Measurements from ENCODE around the gene PROX1. TPM values are rescaled to one million over a fixed set of nuclear protein-coding genes. Genes with fewer than 3 reads are reported as not detected.
A peak's percentile ranks its signal among the peaks of the same experiment; 100 is the strongest.

Gene PROX1
- total and polyA plus RNA-seq, 2 experiments from 2014 or later: 4.8 to 15.7 TPM

DNA sequence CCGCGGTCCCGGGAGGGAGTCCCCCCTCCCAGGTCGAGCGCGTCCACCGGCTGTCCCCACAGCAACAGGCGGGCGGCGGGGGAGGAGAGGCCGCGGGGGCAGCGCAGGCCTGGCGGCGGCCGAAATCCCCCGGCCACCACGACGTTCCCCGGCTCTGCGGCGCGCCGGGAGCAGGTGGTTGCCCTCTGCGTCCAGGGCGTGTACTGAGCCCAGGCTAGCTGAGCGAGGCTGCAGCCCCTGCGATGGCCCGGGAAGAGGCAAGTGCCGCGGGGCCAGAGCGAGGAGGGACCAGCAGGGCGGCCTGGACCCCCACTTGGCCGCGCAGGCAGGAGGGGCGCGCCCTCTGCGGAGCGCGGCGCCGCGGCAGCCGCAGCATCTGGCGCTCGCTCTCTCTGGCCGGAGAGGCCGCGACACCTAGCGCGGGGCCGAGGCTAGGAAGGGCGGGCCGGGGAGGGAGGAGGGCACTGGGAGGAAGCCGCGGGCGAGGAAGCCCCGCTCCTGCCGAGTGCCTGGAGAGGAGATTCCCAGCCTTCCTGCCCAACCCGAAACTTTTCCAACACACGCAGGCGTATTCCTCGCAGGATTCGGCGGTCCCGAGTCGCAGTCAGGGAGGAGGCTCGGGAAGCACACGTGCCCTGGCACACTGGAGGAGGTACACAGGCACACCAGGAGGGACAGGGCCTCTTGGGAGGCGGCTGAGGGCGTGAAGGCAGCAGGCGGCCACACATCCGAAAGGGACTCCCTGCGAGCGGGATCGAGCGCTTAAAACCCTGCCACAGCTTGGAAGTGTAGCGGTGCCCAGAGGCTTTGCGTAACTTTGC is 4.9 kb upstream of the PROX1 start:
- WGBS (ENCODE audit: low lambda C conversion rate, missing lambda C conversion rate): 2% methylated on average over 50 of the region's 79 CpGs
- peak overlapping the region; percentile 95 for H3K4me2 ChIP-seq
- H3K9me2 ChIP-seq (replicated peaks; ENCODE audit: insufficient read depth): no peaks in the 10 kb centered on the region
- no peaks in the 10 kb centered on the region for H4K20me1 ChIP-seq (ENCODE audit: insufficient read depth, poor library complexity, severe bottlenecking)
- H3K4me1 ChIP-seq (ENCODE audit: insufficient read depth): peaks cover 26% of the 10 kb centered on the region
- H3K79me2 ChIP-seq: no peaks in the 10 kb centered on the region
- peak; percentile 59 for DNase-seq (ENCODE audit: low spot score)
- H3K27ac ChIP-seq: no peak overlapping the region
- H3K36me3 ChIP-seq (replicated peaks; ENCODE audit: insufficient read depth, low read depth): no peaks in the 10 kb centered on the region
- peaks cover 92% of the 10 kb centered on the region for H3K27me3 ChIP-seq
- H2AFZ ChIP-seq: peak overlapping the region; percentile 56
- TF ChIP-seq EZH2phosphoT487 (IDR thresholded peaks at IDR 0.05; ENCODE audit: low read depth, severe bottlenecking, unreplicated experiment) (no peak), EZH2 (IDR thresholded peaks at IDR 0.05; ENCODE audit: borderline replicate concordance) (peak; percentile 99)
- TF ChIP-seq, protein P1, sequence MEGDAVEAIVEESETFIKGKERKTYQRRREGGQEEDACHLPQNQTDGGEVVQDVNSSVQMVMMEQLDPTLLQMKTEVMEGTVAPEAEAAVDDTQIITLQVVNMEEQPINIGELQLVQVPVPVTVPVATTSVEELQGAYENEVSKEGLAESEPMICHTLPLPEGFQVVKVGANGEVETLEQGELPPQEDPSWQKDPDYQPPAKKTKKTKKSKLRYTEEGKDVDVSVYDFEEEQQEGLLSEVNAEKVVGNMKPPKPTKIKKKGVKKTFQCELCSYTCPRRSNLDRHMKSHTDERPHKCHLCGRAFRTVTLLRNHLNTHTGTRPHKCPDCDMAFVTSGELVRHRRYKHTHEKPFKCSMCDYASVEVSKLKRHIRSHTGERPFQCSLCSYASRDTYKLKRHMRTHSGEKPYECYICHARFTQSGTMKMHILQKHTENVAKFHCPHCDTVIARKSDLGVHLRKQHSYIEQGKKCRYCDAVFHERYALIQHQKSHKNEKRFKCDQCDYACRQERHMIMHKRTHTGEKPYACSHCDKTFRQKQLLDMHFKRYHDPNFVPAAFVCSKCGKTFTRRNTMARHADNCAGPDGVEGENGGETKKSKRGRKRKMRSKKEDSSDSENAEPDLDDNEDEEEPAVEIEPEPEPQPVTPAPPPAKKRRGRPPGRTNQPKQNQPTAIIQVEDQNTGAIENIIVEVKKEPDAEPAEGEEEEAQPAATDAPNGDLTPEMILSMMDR (IDR thresholded peaks at IDR 0.05; ENCODE audit: poor library complexity): no peak
- H3K4me3 ChIP-seq: peak overlapping the region; percentile 24
- no peaks in the 10 kb centered on the region for H3K9me3 ChIP-seq (ENCODE audit: low read depth)

DNA sequence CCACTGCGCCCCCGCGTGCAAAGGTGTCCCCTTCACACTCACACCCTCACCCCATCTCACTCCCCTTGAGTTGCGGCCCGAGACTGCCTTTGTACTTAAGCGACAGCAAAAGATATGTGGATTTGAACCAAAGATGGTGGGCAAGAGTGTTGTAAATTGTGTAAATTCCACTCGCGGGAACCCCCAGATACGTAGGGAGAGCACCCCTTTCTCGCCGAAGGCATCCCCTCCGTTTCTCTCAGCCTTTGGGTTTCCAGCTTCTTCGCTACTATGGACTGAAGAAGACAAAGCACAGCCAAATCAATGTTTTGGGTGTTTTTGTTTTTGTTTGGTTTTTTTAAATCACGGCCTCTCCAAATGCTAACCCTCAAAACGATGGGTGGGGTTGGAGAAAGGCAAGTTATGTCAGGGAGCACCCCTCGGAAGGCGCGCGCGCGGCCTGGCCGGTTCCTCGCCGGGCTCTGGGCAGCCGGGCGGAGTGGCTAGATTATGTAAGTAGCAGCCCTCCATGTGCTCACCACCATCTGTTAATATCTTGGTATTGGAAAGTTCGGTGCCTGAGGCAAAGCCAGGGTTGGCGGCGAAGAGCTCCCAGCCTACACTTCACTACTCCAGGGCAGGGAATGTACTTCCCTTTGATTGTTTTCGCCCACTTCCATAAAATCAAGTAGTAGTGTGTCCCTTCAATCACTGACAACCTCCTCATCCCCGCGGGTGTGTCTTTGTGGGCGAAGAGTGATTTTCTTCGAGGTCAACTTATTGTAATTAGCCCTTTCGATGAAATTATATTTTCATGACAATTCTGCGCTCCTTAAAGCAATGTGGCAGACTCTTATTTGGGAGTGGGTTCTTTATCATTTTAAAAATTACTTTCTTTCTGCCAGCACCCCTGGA is 4.0 kb upstream of the PROX1 start:
- H3K27me3 ChIP-seq: peaks cover 84% of the 10 kb centered on the region

DNA sequence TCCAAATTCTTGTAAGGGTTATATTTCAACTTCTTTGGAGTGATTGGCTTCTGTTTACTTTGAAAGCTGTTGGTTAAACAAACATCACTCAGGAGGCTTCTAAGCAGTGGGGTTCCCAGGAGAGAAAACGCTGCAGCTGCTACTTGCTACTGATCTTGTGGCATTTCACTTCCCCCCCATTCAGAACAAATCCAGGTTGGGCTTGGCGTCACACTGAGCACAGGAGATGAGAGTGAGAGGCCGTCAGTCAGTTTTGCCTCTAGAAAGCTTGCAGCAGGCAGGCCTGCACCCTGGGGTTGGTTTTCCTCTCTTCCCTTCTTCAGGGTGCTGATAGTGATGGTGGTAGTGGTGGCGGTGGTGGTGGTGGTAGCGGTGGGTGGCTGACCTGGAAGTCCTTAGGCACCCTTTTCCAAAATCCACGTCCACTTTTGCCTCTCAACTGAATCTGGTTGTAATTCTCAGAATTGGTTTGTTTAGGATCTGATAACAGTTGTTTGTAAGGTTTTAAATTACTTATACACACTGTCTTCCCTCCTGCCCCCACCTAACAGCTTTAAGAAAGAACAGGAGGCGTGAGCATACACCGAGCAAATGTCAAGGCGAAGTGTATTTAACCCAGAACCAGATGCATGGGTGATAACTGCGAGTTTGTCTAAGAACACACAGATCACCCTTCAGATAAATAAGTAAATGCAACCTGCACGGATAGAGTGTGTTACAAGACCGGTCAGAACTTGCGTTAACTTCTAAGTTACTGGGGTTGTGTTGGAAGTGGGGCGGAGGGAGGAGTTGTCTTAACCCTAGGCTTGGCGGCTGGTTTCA is 3.2 kb upstream of the PROX1 start:
- H4K20me1 ChIP-seq (ENCODE audit: insufficient read depth, poor library complexity, severe bottlenecking): no peaks in the 10 kb centered on the region
- H3K27ac ChIP-seq: no peak overlapping the region
- no peaks in the 10 kb centered on the region for H3K36me3 ChIP-seq (replicated peaks; ENCODE audit: insufficient read depth, low read depth)
- H2AFZ ChIP-seq: peak overlapping the region; percentile 27
- DNase-seq (ENCODE audit: low spot score): no peak
- peaks cover 75% of the 10 kb centered on the region for H3K27me3 ChIP-seq
- H3K4me1 ChIP-seq (ENCODE audit: insufficient read depth): peaks cover 29% of the 10 kb centered on the region
- H3K9me3 ChIP-seq (ENCODE audit: low read depth): no peaks in the 10 kb centered on the region
- no peaks in the 10 kb centered on the region for H3K9me2 ChIP-seq (replicated peaks; ENCODE audit: insufficient read depth)
- WGBS (ENCODE audit: low lambda C conversion rate, missing lambda C conversion rate): 26% methylated on average over 15 of the region's 15 CpGs
- H3K4me2 ChIP-seq: peak overlapping the region; percentile 95
- no peak overlapping the region for H3K4me3 ChIP-seq
- H3K79me2 ChIP-seq: no peaks in the 10 kb centered on the region
- no peak for TF ChIP-seq EZH2phosphoT487 (IDR thresholded peaks at IDR 0.05; ENCODE audit: low read depth, severe bottlenecking, unreplicated experiment)
- TF ChIP-seq, protein P1 (IDR thresholded peaks at IDR 0.05; ENCODE audit: poor library complexity): no peak
- TF ChIP-seq EZH2 (IDR thresholded peaks at IDR 0.05; ENCODE audit: borderline replicate concordance): no peak

More for the DNA sequence above, 4.0 kb upstream of the PROX1 start:
- Histone ChIP-seq H2AFZ (no peak overlapping the region), H3K4me1 (ENCODE audit: insufficient read depth) (peaks cover 26% of the 10 kb centered on the region), H3K4me2 (peak overlapping the region; percentile 95), H3K27ac (no peak overlapping the region), H3K4me3 (peak overlapping the region; percentile 24), H3K9me2 (replicated peaks; ENCODE audit: insufficient read depth) (no peaks in the 10 kb centered on the region), H3K79me2 (no peaks in the 10 kb centered on the region), H3K9me3 (ENCODE audit: low read depth) (no peaks in the 10 kb centered on the region), H3K36me3 (replicated peaks; ENCODE audit: insufficient read depth, low read depth) (no peaks in the 10 kb centered on the region), H4K20me1 (ENCODE audit: insufficient read depth, poor library complexity, severe bottlenecking) (no peaks in the 10 kb centered on the region)
- TF ChIP-seq EZH2 (IDR thresholded peaks at IDR 0.05; ENCODE audit: borderline replicate concordance): peak; percentile 97
- no peak for TF ChIP-seq EZH2phosphoT487 (IDR thresholded peaks at IDR 0.05; ENCODE audit: low read depth, severe bottlenecking, unreplicated experiment)
- TF ChIP-seq, protein P1 (IDR thresholded peaks at IDR 0.05; ENCODE audit: poor library complexity): no peak
- DNase-seq (ENCODE audit: low spot score): no peak
- WGBS (ENCODE audit: low lambda C conversion rate, missing lambda C conversion rate): 21% methylated on average over 36 of the region's 36 CpGs
